MCF 10A (cell line): Measurements from ENCODE around the gene GORASP2. TPM values are rescaled to one million over a fixed set of nuclear protein-coding genes. Genes with fewer than 3 reads are reported as not detected.

Experiments
- BruUV-seq: library from RNA; stranded (reverse); fragments of 400-500 nt; replicated peaks from 2 replicates; lab custom pipeline; 2021; lab: Mats Ljungman, UMichigan
- CTCF ChIA-PET: fragments of 300-600 bp; sonication (Branson Sonifier 250); formaldehyde crosslinking; extraction: SDS; loops from one replicate; lab custom pipeline; 2021; ENCODE audit warnings: antibody characterized with exemption, inconsistent platforms; lab: Yijun Ruan, JAX
- POLR2A ChIA-PET: fragments of 300-600, 350-650 bp; sonication (Branson Sonifier 250); formaldehyde crosslinking; extraction: SDS; loops from one replicate; lab custom pipeline; 2020; ENCODE audit warnings: antibody characterized with exemption, inconsistent platforms; lab: Yijun Ruan, JAX
- DNase-seq: peaks from one replicate; pipeline ENCODE4 v3.0.0-alpha.2; 2018; ENCODE audit not compliant: unreplicated experiment
- H3K27ac Mint-ChIP-seq: one replicate; pipeline ENCODE4 v1.8.0; 2022; ENCODE audit warnings: mild to moderate bottlenecking, low read depth, mixed read lengths; ENCODE audit not compliant: unreplicated experiment
- H3K27me3 Mint-ChIP-seq: one replicate; pipeline ENCODE4 v1.8.0; 2022; ENCODE audit warnings: mixed read lengths; ENCODE audit not compliant: insufficient read depth, unreplicated experiment
- H3K36me3 Mint-ChIP-seq: one replicate; pipeline ENCODE4 v1.8.0; 2022; ENCODE audit warnings: mild to moderate bottlenecking, moderate library complexity, mixed read lengths; ENCODE audit not compliant: insufficient read depth, unreplicated experiment
- H3K4me1 Mint-ChIP-seq: one replicate; pipeline ENCODE4 v1.8.0; 2022; ENCODE audit warnings: mixed read lengths; ENCODE audit not compliant: insufficient read depth, unreplicated experiment
- H3K4me3 Mint-ChIP-seq: one replicate; pipeline ENCODE4 v1.8.0; 2022; ENCODE audit warnings: mild to moderate bottlenecking, moderate library complexity, mixed read lengths; ENCODE audit not compliant: unreplicated experiment
- H3K9me3 Mint-ChIP-seq: one replicate; pipeline ENCODE4 v1.8.0; 2022; ENCODE audit warnings: mixed read lengths; ENCODE audit not compliant: unreplicated experiment
- CTCF ChIP-seq: fragments of 200-600 bp; IDR thresholded peaks from one replicate; pipeline ENCODE4 v1.8.0; 2022; ENCODE audit warnings: antibody characterized with exemption, mild to moderate bottlenecking; ENCODE audit not compliant: unreplicated experiment
- intact Hi-C: fragments of 100-400 bp; cut with micrococcal nuclease; formaldehyde crosslinking; loops from 2 replicates; pipeline ENCODE4 v1.14.1; 2022
- total RNA-seq: library from RNA; stranded (reverse); gene quantifications from 2 replicates; pipeline ENCODE4 v1.2.3, GENCODE V29; 2022

Gene GORASP2
- total RNA-seq, 1 experiment from 2014 or later: 140 TPM

GRCh38 chr2:170975943-170976270, 46.9 kb downstream of the GORASP2 start:
- BruUV-seq: no TSS peak
- intact Hi-C loops: no loop called here
- CTCF ChIA-PET: interaction anchor here (1.6 to 4.2 kb wide), 3 partner anchors 179 to 440 kb away, joined by 4 to 22 read pairs (median 5); no protein-coding TSS in a partner anchor
- POLR2A ChIA-PET: no interaction called here
- H3K36me3 Mint-ChIP-seq: no peaks in the 10 kb centered on the region
- H3K4me3 Mint-ChIP-seq: no peak overlapping the region
- no peak for TF ChIP-seq CTCF
- no peak overlapping the region for H3K27ac Mint-ChIP-seq
- no peak for DNase-seq
- no peaks in the 10 kb centered on the region for H3K9me3 Mint-ChIP-seq
- no peaks in the 10 kb centered on the region for H3K27me3 Mint-ChIP-seq
- no peaks in the 10 kb centered on the region for H3K4me1 Mint-ChIP-seq

GRCh38 chr2:170984079-170984478, 55.0 kb downstream of the GORASP2 start:
- H3K27ac Mint-ChIP-seq: no peak overlapping the region
- H3K27me3 Mint-ChIP-seq: peaks cover 14% of the 10 kb centered on the region
- no peaks in the 10 kb centered on the region for H3K4me1 Mint-ChIP-seq
- CTCF ChIA-PET: interaction anchor here (1.2 kb wide), 1 partner anchor 175 kb away, joined by 3 read pairs; no protein-coding TSS in a partner anchor
- no TSS peak for BruUV-seq
- peaks cover 35% of the 10 kb centered on the region for H3K36me3 Mint-ChIP-seq
- POLR2A ChIA-PET: interaction anchor here (0.7 to 0.9 kb wide), 3 partner anchors 9 to 55 kb away, joined by 3 read pairs; partner anchors contain the start of gene GORASP2
- H3K9me3 Mint-ChIP-seq: no peaks in the 10 kb centered on the region
- no peak for TF ChIP-seq CTCF
- DNase-seq: no peak
- intact Hi-C loops: no loop called here
- no peak overlapping the region for H3K4me3 Mint-ChIP-seq

- Mint-ChIP-seq H3K9me3 (no peaks in the 10 kb centered on the region), H3K36me3 (peaks cover 45% of the 10 kb centered on the region), H3K4me1 (no peaks in the 10 kb centered on the region), H3K4me3 (no peak overlapping the region), H3K27ac (no peak overlapping the region), H3K27me3 (peaks cover 14% of the 10 kb centered on the region)
- DNase-seq: no peak
- no TSS peak for BruUV-seq
- POLR2A ChIA-PET: interaction anchor here (0.7 kb wide), 1 partner anchor 494 kb away, joined by 5 read pairs; no protein-coding TSS in a partner anchor
- intact Hi-C loops: loop anchor here (5.0 kb wide), 2 partner anchors 172 to 432 kb away; no protein-coding TSS in a partner anchor
- CTCF ChIA-PET: interaction anchor here (1.0 kb wide), 1 partner anchor 12 kb away, joined by 3 read pairs; no protein-coding TSS in a partner anchor
- no peak for TF ChIP-seq CTCF
Observed at GRCh38 chr2:170985407-170985806, 56.4 kb downstream of the GORASP2 start.

- intact Hi-C loops: loop anchor here (5.0 kb wide), 2 partner anchors 171 to 431 kb away; no protein-coding TSS in a partner anchor
- DNase-seq: no peak
- H3K4me3 Mint-ChIP-seq: no peak overlapping the region
- no peaks in the 10 kb centered on the region for H3K4me1 Mint-ChIP-seq
- H3K27ac Mint-ChIP-seq: no peak overlapping the region
- no TSS peak for BruUV-seq
- no peaks in the 10 kb centered on the region for H3K9me3 Mint-ChIP-seq
- H3K27me3 Mint-ChIP-seq: peaks cover 10% of the 10 kb centered on the region
- TF ChIP-seq CTCF: no peak
- peaks cover 58% of the 10 kb centered on the region for H3K36me3 Mint-ChIP-seq
- ChIA-PET CTCF (interaction anchor here (1.0 kb wide), 2 partner anchors 14 to 172 kb away, joined by 3 read pairs; no protein-coding TSS in a partner anchor), POLR2A (no interaction called here)
Observed at GRCh38 chr2:170986566-170987258, 57.7 kb downstream of the GORASP2 start.
